ENCODE data around the gene AQR. TPM values are rescaled to one million over a fixed set of nuclear protein-coding genes. Genes with fewer than 3 reads are reported as not detected.
"Not testable (repeated sequence)": the region's sequence is repeated elsewhere in the genome, so short reads cannot be mapped to it uniquely, and the experiment has no call there.

The AQR gene
- total RNA-seq, 2 experiments from 2014 or later, result 30.1 to 33.2 TPM

DNA sequence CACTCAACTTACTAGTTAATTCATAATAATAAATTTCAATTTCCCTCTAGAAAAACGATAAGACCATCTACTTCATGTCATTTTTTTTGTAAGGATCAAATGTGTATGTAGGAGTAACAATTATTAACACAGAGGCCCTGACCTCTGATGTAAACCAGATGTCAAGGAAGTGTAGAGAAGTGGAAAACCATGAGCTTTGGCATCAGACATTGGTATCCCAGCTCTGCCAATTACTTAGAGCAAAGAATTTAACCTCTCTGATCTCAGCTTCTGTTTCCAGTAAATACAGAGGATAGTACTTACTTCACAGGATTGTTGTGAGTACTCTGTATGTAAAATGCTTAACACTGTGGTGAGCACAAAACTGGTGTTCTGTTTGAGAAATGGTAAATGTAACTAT lies 17.5 kb downstream of the AQR start:
- no peaks in the 10 kb centered on the region for H3K27me3 Mint-ChIP-seq
- DNase-seq, result no peak
- peaks cover 18% of the 10 kb centered on the region for H3K36me3 Mint-ChIP-seq
- peaks cover 8% of the 10 kb centered on the region for H3K4me1 Mint-ChIP-seq (ENCODE audit: low read depth)
- intact Hi-C loops (cut with micrococcal nuclease), result no loop called here
- H3K4me3 Mint-ChIP-seq, result no peak overlapping the region
- no peaks in the 10 kb centered on the region for H3K9me3 Mint-ChIP-seq
- ChIA-PET CTCF (interaction anchor here (1.2 to 3.0 kb wide), 3 partner anchors 18 to 32 kb away, joined by 3 to 14 read pairs (median 8); partner anchors contain the start of gene AQR), POLR2A (no interaction called here)
- H3K27ac Mint-ChIP-seq, result no peak overlapping the region

DNA sequence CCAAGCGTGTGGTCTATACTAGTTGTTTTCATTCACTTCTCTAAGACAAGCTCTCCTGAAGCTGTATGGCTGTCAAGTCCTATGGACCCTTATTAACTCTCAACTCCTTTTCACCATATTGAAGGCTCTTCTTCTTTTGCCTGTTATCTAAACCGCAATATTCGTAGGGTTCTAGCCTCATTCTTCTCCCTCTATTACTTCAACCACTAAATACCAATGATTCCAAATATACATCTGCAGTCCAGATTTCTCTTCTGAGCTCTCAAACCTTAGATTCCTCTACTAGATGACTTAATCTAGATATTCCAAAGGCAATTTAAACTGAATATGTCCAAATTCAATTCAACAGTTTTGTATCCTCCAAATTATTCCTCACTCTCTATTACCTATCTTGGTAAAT lies 24.6 kb downstream of the AQR start:
- POLR2A ChIA-PET, result no interaction called here
- CTCF ChIA-PET, result interaction anchor here (1.2 to 1.5 kb wide), 2 partner anchors 9 to 15 kb away, joined by 3 read pairs; no protein-coding TSS in a partner anchor
- Mint-ChIP-seq H3K27me3 (no peaks in the 10 kb centered on the region), H3K36me3 (peaks cover 12% of the 10 kb centered on the region), H3K9me3 (no peaks in the 10 kb centered on the region), H3K4me1 (ENCODE audit: low read depth) (no peaks in the 10 kb centered on the region), H3K4me3 (no peak overlapping the region), H3K27ac (no peak overlapping the region)
- intact Hi-C loops (cut with micrococcal nuclease), result no loop called here
- no peak for DNase-seq

DNA sequence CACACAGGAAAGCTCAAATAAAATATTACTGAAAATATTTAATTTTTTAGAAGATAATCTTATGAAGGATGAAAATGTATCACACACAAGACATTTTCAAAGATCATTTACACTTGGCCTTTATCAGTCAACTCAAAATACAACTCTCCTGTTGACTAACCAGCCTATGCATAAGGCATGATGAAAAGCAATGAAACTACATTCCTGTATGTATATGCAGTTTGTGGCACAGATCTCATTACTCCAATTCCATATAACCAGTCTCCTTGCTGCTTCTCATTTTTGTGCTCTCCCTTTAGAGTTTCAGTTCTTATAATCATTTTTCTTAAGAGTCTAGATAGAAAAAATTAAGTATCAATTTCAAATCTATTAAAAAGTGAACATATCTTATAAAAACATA lies 25.8 kb downstream of the AQR start:
- DNase-seq, result no peak
- Mint-ChIP-seq H3K27me3 (no peaks in the 10 kb centered on the region), H3K36me3 (peaks cover 15% of the 10 kb centered on the region), H3K27ac (no peak overlapping the region), H3K4me1 (ENCODE audit: low read depth) (no peaks in the 10 kb centered on the region), H3K9me3 (no peaks in the 10 kb centered on the region), H3K4me3 (no peak overlapping the region)
- CTCF ChIA-PET, result interaction anchor here (1.5 kb wide), 1 partner anchor 14 kb away, joined by 3 read pairs; no protein-coding TSS in a partner anchor
- POLR2A ChIA-PET, result no interaction called here
- intact Hi-C loops (cut with micrococcal nuclease), result no loop called here

DNA sequence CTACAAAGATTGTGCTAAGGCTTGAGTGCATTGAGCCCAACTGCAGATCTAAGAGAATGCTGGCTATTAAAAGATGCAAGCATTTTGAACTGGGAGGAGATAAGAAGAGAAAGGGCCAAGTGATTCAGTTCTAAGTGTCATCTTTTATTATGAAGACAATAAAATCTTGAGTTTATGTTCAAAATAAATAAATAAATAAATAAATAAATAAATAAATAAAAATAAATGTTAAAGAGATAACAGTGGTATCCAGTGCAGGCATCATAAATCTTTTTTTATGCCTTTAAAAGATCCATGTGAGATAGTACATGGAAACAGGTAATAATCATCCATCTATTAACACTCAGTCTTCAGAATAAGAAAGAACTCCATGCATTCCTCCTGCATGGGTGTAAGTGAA lies 26.3 kb downstream of the AQR start:
- intact Hi-C loops (cut with micrococcal nuclease); DNase-seq; H3K27me3 Mint-ChIP-seq; H3K4me1 Mint-ChIP-seq (ENCODE audit: low read depth); POLR2A ChIA-PET; H3K9me3 Mint-ChIP-seq; CTCF ChIA-PET; H3K4me3 Mint-ChIP-seq; H3K27ac Mint-ChIP-seq: not testable (repeated sequence)
- peaks cover 15% of the 10 kb centered on the region for H3K36me3 Mint-ChIP-seq

DNA sequence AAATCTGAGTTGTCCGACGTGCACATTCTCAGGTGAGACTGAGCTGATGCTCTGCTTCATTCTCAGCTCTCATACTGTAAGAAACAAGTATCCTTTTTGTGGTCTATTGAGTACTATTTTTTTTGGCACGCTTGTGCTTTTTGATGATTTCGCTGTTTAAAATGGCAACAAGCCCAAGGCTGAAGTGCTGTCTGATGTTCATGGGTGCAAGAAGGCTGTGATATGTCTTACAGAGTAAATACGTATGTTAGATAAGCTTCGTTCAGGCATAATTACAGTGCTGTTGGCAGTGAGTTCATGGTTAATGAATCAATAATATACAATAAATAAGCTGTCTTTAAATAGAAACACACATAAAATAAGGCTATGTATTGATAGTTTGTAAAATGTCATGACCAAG lies 27.2 kb downstream of the AQR start:
- POLR2A ChIA-PET, result interaction anchor here (0.6 kb wide), 1 partner anchor 58 kb away, joined by 3 read pairs; no protein-coding TSS in a partner anchor
- peaks cover 13% of the 10 kb centered on the region for H3K36me3 Mint-ChIP-seq

DNA sequence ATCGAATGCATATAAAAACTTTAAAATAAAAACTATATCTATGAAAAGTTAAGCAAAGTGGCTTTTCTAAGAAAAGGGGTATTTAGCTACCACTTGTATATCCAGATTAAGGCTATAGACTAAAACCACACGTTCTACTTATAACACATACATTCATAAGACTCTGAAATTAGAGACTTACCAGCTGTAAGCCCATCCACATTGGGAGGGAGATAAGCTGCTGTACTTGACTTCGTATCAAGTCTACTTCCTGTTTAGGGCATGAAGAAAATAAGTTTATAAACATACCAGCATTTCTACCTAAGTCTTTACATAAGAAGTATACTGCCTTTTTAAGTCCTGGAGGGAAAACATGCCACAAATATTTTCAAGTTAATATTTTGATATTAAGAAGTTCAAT lies 27.7 kb downstream of the AQR start:
- Mint-ChIP-seq H3K27ac (no peak overlapping the region), H3K9me3 (no peaks in the 10 kb centered on the region), H3K36me3 (peaks cover 13% of the 10 kb centered on the region), H3K4me3 (no peak overlapping the region), H3K4me1 (ENCODE audit: low read depth) (no peaks in the 10 kb centered on the region), H3K27me3 (no peaks in the 10 kb centered on the region)
- intact Hi-C loops (cut with micrococcal nuclease), result no loop called here
- ChIA-PET CTCF (interaction anchor here (1.2 kb wide), 1 partner anchor 28 kb away, joined by 3 read pairs; the partner anchor contains the start of gene AQR), POLR2A (no interaction called here)
- no peak for DNase-seq

More for the DNA sequence above, 27.2 kb downstream of the AQR start:
- intact Hi-C loops (cut with micrococcal nuclease), result no loop called here
- Mint-ChIP-seq H3K4me1 (ENCODE audit: low read depth) (no peaks in the 10 kb centered on the region), H3K27me3 (no peaks in the 10 kb centered on the region), H3K27ac (no peak overlapping the region), H3K9me3 (no peaks in the 10 kb centered on the region), H3K4me3 (no peak overlapping the region)
- no peak for DNase-seq
- CTCF ChIA-PET, result interaction anchor here (1.2 kb wide), 1 partner anchor 28 kb away, joined by 3 read pairs; the partner anchor contains the start of gene AQR

DNA sequence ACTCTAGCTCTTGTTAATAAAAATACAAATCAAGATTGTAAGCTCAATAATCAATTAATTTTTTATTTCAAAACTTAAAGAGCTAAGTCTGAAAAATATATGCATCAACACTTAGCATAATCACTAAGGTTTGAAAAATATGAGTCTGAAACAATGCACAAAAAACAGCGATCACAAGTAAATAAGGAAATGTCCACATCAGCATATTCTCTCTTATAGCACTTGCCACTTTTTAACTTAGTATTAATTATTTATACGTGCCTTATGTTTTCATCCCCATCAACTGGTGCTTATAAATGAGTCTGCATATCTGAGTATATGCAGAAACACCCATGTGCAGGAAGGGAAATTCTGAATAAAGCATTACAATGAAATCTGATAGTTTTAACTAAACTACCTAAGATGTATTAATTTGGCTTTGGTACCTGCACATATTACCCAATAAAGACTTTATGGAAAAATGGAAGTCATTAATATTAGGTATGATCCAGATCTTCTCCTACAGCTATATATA lies 28.3 kb downstream of the AQR start:
- H3K27me3 Mint-ChIP-seq, result no peaks in the 10 kb centered on the region
- H3K9me3 Mint-ChIP-seq, result no peaks in the 10 kb centered on the region
- no peaks in the 10 kb centered on the region for H3K4me1 Mint-ChIP-seq (ENCODE audit: low read depth)
- intact Hi-C loops (cut with micrococcal nuclease), result no loop called here
- DNase-seq, result no peak
- peaks cover 13% of the 10 kb centered on the region for H3K36me3 Mint-ChIP-seq
- POLR2A ChIA-PET, result interaction anchor here (1.1 kb wide), 1 partner anchor 62 kb away, joined by 3 read pairs; no protein-coding TSS in a partner anchor
- no peak overlapping the region for H3K27ac Mint-ChIP-seq
- no peak overlapping the region for H3K4me3 Mint-ChIP-seq
- CTCF ChIA-PET, result interaction anchor here (1.2 kb wide), 1 partner anchor 29 kb away, joined by 3 read pairs; the partner anchor contains the start of gene AQR

DNA sequence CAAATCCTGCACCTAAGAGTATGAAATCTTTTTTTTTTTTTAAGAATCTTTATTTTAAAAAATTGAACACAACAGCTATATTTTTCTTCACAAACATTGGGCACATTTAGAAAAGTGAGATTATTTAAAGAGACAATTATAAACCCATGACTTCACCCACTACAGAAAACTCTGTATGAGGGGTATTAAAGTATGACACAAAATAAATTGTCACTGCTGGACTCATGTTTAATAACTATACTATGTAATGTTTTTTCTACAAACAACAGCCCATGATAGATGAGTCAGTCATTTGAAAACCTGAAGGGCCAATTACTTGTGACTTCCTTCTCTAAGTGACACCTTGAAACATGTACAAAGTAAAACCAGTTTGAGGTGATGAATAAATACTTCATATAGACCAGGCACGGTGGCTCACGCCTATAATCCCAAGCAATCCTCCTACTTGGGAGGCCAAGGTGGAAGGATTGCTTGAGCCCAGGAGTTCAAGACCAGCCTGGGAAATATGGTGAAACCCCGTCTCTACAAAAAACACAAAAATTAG lies 36.0 kb downstream of the AQR start:
- Mint-ChIP-seq H3K4me3 (no peak overlapping the region), H3K9me3 (no peaks in the 10 kb centered on the region), H3K27me3 (no peaks in the 10 kb centered on the region), H3K27ac (no peak overlapping the region), H3K36me3 (peaks cover 39% of the 10 kb centered on the region), H3K4me1 (ENCODE audit: low read depth) (no peaks in the 10 kb centered on the region)
- intact Hi-C loops (cut with micrococcal nuclease), result no loop called here
- ChIA-PET POLR2A (interaction anchor here (0.6 kb wide), 1 partner anchor 827 kb away, joined by 3 read pairs; no protein-coding TSS in a partner anchor), CTCF (no interaction called here)
- no peak for DNase-seq

DNA sequence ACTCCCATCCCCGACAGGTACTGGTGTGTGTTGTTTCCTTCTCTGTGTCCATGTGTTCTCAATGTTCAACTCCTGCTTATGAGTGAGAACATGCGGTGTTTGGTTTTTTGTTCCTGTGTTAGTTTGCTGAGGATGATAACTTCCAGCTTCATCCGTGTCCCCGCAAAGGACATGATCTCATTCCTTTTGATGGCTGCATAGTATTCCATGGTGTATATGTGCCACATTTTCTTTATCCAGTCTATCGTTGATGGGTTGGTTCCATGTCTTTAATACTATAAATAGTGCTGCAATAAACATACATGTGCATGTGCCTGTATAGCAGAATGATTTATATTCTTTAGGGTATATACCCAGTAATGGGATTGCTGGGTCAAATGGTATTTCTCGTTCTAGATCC lies 41.2 kb downstream of the AQR start:
- H3K4me1 Mint-ChIP-seq (ENCODE audit: low read depth); H3K27me3 Mint-ChIP-seq; DNase-seq; H3K4me3 Mint-ChIP-seq; POLR2A ChIA-PET; H3K27ac Mint-ChIP-seq; H3K9me3 Mint-ChIP-seq: not testable (repeated sequence)
- H3K36me3 Mint-ChIP-seq, result peaks cover 47% of the 10 kb centered on the region
- CTCF ChIA-PET, result interaction anchor here (0.6 kb wide), 1 partner anchor 16 kb away, joined by 3 read pairs; no protein-coding TSS in a partner anchor
- intact Hi-C loops (cut with micrococcal nuclease), result loop anchor here (10.0 kb wide), 1 partner anchor 864 kb away; no protein-coding TSS in a partner anchor

DNA sequence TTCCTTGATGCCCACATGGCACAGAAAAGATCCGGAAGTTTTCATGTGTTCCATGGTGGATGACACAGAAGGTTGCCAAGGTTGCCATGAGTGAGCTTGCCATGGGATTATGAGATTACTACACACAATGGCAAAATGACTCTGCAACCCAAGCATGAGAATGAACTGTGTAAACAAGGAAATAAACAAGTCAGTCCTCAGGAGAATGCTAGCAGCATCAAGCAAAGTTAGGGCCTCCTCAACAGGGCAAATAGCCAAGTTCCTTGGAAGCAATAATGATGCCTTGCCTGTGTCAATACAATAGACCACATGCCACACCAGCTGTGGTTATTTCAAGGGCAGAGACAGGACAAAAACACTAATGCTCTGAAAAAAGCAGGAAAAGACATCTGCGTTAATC lies 41.8 kb downstream of the AQR start:
- no peak for DNase-seq
- peaks cover 47% of the 10 kb centered on the region for H3K36me3 Mint-ChIP-seq

DNA sequence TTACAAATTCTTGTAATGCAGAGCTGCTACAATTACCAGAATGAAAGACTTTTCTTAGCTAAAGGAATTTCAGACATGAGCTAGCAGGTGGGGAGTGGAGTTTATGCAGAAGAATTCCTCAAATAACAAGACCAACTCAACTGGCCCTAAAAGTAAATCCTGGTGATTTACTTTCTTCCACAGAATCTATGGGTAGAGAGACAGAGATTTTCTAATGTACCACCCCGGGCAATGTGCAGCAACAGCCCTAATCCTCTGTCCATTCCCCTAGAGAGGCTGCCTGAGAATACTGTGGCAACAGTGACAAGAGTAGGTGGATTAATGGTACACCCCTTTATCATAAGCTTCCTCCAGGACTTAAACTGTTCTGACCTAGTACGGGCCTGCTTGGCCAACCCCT lies 55.2 kb downstream of the AQR start:
- intact Hi-C loops (cut with micrococcal nuclease), result no loop called here
- Mint-ChIP-seq H3K9me3 (no peaks in the 10 kb centered on the region), H3K4me1 (ENCODE audit: low read depth) (no peaks in the 10 kb centered on the region), H3K27me3 (no peaks in the 10 kb centered on the region), H3K4me3 (no peak overlapping the region), H3K36me3 (peaks cover 40% of the 10 kb centered on the region), H3K27ac (no peak overlapping the region)
- DNase-seq, result no peak
- POLR2A ChIA-PET, result no interaction called here
- CTCF ChIA-PET, result no interaction called here

More for the DNA sequence above, 41.8 kb downstream of the AQR start:
- Mint-ChIP-seq H3K9me3 (no peaks in the 10 kb centered on the region), H3K27me3 (no peaks in the 10 kb centered on the region), H3K27ac (no peak overlapping the region), H3K4me3 (no peak overlapping the region), H3K4me1 (ENCODE audit: low read depth) (no peaks in the 10 kb centered on the region)
- intact Hi-C loops (cut with micrococcal nuclease), result loop anchor here (10.0 kb wide), 1 partner anchor 863 kb away; no protein-coding TSS in a partner anchor
- ChIA-PET POLR2A (no interaction called here), CTCF (interaction anchor here (0.6 to 1.5 kb wide), 2 partner anchors 17 to 42 kb away, joined by 3 to 6 read pairs; partner anchors contain the start of gene AQR)

DNA sequence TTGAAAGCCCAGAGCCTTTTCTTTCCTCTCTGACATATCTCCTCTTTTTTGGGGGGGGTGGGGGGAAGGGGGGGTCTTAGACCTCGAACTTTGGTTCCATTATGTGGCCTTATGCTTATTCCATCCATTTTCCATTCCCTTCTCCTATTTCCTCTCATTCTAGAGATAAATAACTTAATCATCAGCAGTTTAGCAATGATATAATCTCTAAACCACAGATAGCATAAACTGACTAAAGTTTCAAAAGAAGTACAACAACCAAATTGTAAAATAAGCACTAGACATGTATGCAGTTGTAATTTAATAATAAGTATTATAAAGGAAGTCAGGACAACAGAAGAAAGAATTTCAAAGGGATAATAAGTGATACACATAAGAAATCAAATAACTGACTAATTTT lies 64.5 kb downstream of the AQR start:
- H3K27ac Mint-ChIP-seq, result no peak overlapping the region
- ChIA-PET CTCF (no interaction called here), POLR2A (no interaction called here)
- no peak overlapping the region for H3K4me3 Mint-ChIP-seq
- H3K36me3 Mint-ChIP-seq, result peaks cover 35% of the 10 kb centered on the region
- no peaks in the 10 kb centered on the region for H3K27me3 Mint-ChIP-seq
- H3K4me1 Mint-ChIP-seq (ENCODE audit: low read depth), result no peaks in the 10 kb centered on the region
- intact Hi-C loops (cut with micrococcal nuclease), result no loop called here
- H3K9me3 Mint-ChIP-seq, result no peaks in the 10 kb centered on the region
- DNase-seq, result no peak

DNA sequence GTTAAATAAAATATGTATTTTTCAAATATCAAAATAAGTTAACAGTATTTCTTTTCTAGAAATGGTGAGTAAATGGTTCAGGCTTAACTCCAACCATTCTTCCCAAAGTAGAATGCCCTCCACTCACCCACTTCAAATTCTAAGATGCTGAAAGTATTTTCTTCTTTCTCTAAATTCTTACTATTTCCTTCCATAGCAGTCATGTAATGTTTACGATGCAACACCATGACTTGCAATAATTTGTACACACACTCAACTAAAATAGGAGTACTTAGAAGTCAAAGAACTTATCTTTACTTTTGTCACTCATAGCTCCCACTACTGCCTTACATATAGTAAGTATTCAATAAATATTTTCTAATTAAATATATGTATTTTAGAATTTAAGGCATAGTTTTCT lies 65.0 kb downstream of the AQR start:
- CTCF ChIA-PET, result no interaction called here
- Mint-ChIP-seq H3K27me3 (no peaks in the 10 kb centered on the region), H3K27ac (no peak overlapping the region), H3K4me1 (ENCODE audit: low read depth) (no peaks in the 10 kb centered on the region), H3K4me3 (no peak overlapping the region), H3K36me3 (peaks cover 37% of the 10 kb centered on the region), H3K9me3 (no peaks in the 10 kb centered on the region)
- DNase-seq, result no peak
- intact Hi-C loops (cut with micrococcal nuclease), result no loop called here
- POLR2A ChIA-PET, result no interaction called here
